ENCODE measurements around the gene S100A11. TPM values are rescaled to one million over a fixed set of nuclear protein-coding genes. Genes with fewer than 3 reads are reported as not detected.

S100A11 gene
- total RNA-seq, 3 donors from 2014 or later, result 88.8 to 230 (median 93.8) TPM

GRCh38 chr1:152005360-152005912 lies 31.4 kb downstream of the S100A11 start:
- Histone ChIP-seq H3K4me3 (no peak overlapping the region), H3K36me3 (ENCODE audit: low read depth) (no peaks in the 10 kb centered on the region), H3K4me1 (ENCODE audit: low read depth) (peaks cover 9% of the 10 kb centered on the region), H3K9me3 (no peaks in the 10 kb centered on the region)
- intact Hi-C loops (cut with DNase I, micrococcal nuclease), result no loop called here
- ATAC-seq, result no peak
- no peak for DNase-seq
- TF ChIP-seq, protein P1, sequence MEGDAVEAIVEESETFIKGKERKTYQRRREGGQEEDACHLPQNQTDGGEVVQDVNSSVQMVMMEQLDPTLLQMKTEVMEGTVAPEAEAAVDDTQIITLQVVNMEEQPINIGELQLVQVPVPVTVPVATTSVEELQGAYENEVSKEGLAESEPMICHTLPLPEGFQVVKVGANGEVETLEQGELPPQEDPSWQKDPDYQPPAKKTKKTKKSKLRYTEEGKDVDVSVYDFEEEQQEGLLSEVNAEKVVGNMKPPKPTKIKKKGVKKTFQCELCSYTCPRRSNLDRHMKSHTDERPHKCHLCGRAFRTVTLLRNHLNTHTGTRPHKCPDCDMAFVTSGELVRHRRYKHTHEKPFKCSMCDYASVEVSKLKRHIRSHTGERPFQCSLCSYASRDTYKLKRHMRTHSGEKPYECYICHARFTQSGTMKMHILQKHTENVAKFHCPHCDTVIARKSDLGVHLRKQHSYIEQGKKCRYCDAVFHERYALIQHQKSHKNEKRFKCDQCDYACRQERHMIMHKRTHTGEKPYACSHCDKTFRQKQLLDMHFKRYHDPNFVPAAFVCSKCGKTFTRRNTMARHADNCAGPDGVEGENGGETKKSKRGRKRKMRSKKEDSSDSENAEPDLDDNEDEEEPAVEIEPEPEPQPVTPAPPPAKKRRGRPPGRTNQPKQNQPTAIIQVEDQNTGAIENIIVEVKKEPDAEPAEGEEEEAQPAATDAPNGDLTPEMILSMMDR (IDR thresholded peaks at IDR 0.05), result no peak

DNA sequence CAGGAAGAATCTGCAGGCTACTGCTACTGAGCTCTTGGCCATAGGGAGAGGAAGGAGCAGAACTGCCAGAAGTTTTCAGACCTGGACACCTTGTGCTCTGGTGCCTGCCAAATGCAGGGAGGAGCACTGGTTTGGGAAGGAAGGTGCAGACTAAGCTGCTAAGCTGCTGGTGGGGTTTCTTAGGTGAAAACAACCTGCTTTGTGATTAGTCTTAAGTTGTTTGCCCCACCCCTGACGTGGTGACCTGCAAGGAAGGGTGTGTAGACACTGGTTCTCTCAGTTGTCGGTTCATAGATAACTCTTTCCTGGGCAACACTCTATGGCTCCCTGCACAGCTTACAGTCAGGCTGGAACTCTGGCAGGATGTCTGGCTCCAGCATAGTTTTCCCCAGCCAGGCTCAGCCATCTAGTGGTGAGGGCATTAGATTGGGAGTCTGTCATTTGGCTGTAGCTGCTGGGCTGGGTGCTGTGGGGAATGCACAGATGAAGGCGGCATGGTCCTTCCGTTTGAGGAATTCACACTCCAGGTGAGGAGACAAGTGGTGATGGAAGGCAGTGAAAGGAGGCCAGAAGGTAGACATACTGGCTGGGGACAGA lies 32.9 kb downstream of the S100A11 start:
- Histone ChIP-seq H3K36me3 (ENCODE audit: low read depth) (no peaks in the 10 kb centered on the region), H3K9me3 (no peaks in the 10 kb centered on the region), H3K4me1 (ENCODE audit: low read depth) (peaks cover 9% of the 10 kb centered on the region), H3K4me3 (no peak overlapping the region)
- intact Hi-C loops (cut with DNase I, micrococcal nuclease), result loop anchor here in 1 of 2 donors (5.0 kb wide), 1 partner anchor 72 kb away; no protein-coding TSS in a partner anchor
- DNase-seq (no peak), ATAC-seq (peak; percentile 36)
- TF ChIP-seq, protein P1 (IDR thresholded peaks at IDR 0.05), result no peak

GRCh38 chr1:152002960-152003359 lies 33.8 kb downstream of the S100A11 start:
- Histone ChIP-seq H3K36me3 (ENCODE audit: low read depth) (no peaks in the 10 kb centered on the region), H3K4me3 (no peak overlapping the region), H3K4me1 (ENCODE audit: low read depth) (peaks cover 9% of the 10 kb centered on the region), H3K9me3 (no peaks in the 10 kb centered on the region)
- DNase-seq, result no peak
- TF ChIP-seq, protein P1 (IDR thresholded peaks at IDR 0.05), result no peak
- intact Hi-C loops (cut with DNase I, micrococcal nuclease), result loop anchor here in 1 of 2 donors (5.0 kb wide), 1 partner anchor 71 kb away; no protein-coding TSS in a partner anchor
- ATAC-seq, result no peak

GRCh38 chr1:152001631-152002584 lies 34.9 kb downstream of the S100A11 start:
- TF ChIP-seq, protein P1 (IDR thresholded peaks at IDR 0.05), result peak; percentile 87
- intact Hi-C loops (cut with DNase I, micrococcal nuclease), result loop anchor here (2.0 to 5.0 kb wide), 2 partner anchors 67 to 70 kb away; no protein-coding TSS in a partner anchor
- peak; percentile 81 to 97 (median 88) for DNase-seq
- no peak overlapping the region for H3K4me3 ChIP-seq
- peak; percentile 83 for ATAC-seq
- no peaks in the 10 kb centered on the region for H3K36me3 ChIP-seq (ENCODE audit: low read depth)
- no peaks in the 10 kb centered on the region for H3K9me3 ChIP-seq
- peaks cover 11% of the 10 kb centered on the region for H3K4me1 ChIP-seq (ENCODE audit: low read depth)

DNA sequence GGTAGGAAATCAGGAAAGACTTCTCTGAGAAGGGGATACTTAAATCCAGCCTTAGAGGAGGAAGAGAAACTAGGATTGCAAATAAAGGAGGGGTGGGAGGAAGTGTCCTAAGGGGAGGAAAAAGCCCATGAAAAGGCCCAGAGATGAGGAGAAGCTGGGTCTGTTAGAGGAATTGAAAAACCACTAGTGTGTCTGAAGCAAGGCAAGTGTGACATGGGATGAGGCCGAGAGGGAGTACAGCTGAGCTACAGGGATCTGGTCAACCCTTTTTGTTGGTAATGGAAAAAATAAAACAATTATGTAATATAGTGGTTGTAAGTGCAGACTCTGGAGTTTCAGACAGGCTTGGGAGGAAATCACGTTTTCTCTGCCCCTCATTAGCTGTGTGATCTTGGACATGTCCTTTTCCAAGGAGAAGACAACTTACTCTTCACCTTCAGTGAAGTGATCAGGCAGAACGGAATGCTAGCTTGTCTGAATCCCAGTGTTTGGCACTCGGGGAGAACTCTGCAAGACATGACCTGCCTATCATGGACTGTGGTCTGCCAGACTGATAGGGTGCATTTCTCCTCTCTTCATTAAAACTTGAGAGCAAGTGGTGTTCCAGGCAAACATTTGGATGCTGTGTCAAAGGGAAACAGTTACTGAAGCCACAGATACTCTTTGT lies 35.7 kb downstream of the S100A11 start:
- TF ChIP-seq, protein P1 (IDR thresholded peaks at IDR 0.05), result no peak
- H3K9me3 ChIP-seq, result no peaks in the 10 kb centered on the region
- H3K36me3 ChIP-seq (ENCODE audit: low read depth), result no peaks in the 10 kb centered on the region
- DNase-seq (no peak), ATAC-seq (peak; percentile 7)
- intact Hi-C loops (cut with DNase I, micrococcal nuclease), result loop anchor here (2.0 to 5.0 kb wide), 2 partner anchors 66 to 69 kb away; no protein-coding TSS in a partner anchor
- no peak overlapping the region for H3K4me3 ChIP-seq
- H3K4me1 ChIP-seq (ENCODE audit: low read depth), result peaks cover 13% of the 10 kb centered on the region
